GM23338 (cell line): ENCODE measurements around the gene NIPAL1.

Experiments used
- CREB1 ChIP-seq: fragments of 250-450 bp; sonication (Bioruptor Pico); IDR thresholded peaks from 2 replicates; pipeline ENCODE4 v1.5.0; 2020; ENCODE audit warnings: low read depth, mild to moderate bottlenecking, moderate library complexity
- EZH2 ChIP-seq: fragments of 200-600 bp; sonication (generic); IDR thresholded peaks from one replicate; pipeline ENCODE4 v1.8.0; 2017; ENCODE audit warnings: antibody characterized with exemption, mild to moderate bottlenecking, low read depth; ENCODE audit not compliant: unreplicated experiment
- EZH2phosphoT487 ChIP-seq: fragments of 200-600 bp; sonication (generic); IDR thresholded peaks from one replicate; pipeline ENCODE4 v1.8.1; 2018; ENCODE audit warnings: antibody characterized with exemption; ENCODE audit not compliant: unreplicated experiment
- JUNB ChIP-seq: IDR thresholded peaks from one replicate; pipeline ENCODE4 v1.6.1; 2016; ENCODE audit warnings: antibody characterized with exemption; ENCODE audit not compliant: unreplicated experiment
- NANOG ChIP-seq: IDR thresholded peaks from 2 replicates; pipeline ENCODE4 v1.6.1; 2016; ENCODE audit warnings: antibody characterized with exemption, borderline replicate concordance
- POLR2AphosphoS5 ChIP-seq: IDR thresholded peaks from 2 replicates; pipeline ENCODE4 v1.6.1; 2016; ENCODE audit warnings: antibody characterized with exemption, low read depth
- REST ChIP-seq: IDR thresholded peaks from one replicate; pipeline ENCODE4 v1.6.1; 2018; ENCODE audit warnings: antibody characterized with exemption; ENCODE audit not compliant: unreplicated experiment
- STAT1 ChIP-seq: IDR thresholded peaks from one replicate; pipeline ENCODE4 v1.6.1; 2016; ENCODE audit warnings: antibody characterized with exemption; ENCODE audit not compliant: unreplicated experiment
- ZNF114 ChIP-seq: fragments of 250-450 bp; sonication (Bioruptor Pico); IDR thresholded peaks from 2 replicates; pipeline ENCODE4 v1.5.0; 2020; ENCODE audit warnings: mild to moderate bottlenecking, moderate library complexity
- ZNF331 ChIP-seq: fragments of 250-450 bp; sonication (Bioruptor Pico); IDR thresholded peaks from 2 replicates; pipeline ENCODE4 v1.5.0; 2020; ENCODE audit warnings: low read depth, mild to moderate bottlenecking, moderate library complexity
- TF ChIP-seq, protein P1 (sequence below), 2 experiments: fragments of 200-600 bp in 1 of 2; sonication (generic) in 1 of 2; conservative IDR thresholded peaks; 2 replicates each; pipeline versions ENCODE4 v1.5.1 to v1.6.1; 2016 to 2017; ENCODE audit warnings: antibody characterized with exemption in 2 of 2, low read depth in 2 of 2, mild to moderate bottlenecking in 2 of 2, moderate library complexity in 1 of 2
- TF ChIP-seq, protein P2 (sequence below): fragments of 250-450 bp; sonication (Bioruptor Pico); IDR thresholded peaks from 2 replicates; pipeline ENCODE4 v1.5.0; 2020; ENCODE audit warnings: mild to moderate bottlenecking, moderate library complexity

GRCh38 chr4:48043504-48043903, 26.9 kb downstream of the NIPAL1 start:
- TF ChIP-seq POLR2AphosphoS5 (no peak), REST (no peak), EZH2 (no peak), CREB1 (CRISPR knock-in tag) (no peak), EZH2phosphoT487 (no peak), ZNF331 (CRISPR knock-in tag) (no peak), ZNF114 (CRISPR knock-in tag) (no peak), NANOG (no peak), JUNB (no peak), STAT1 (no peak)
- TF ChIP-seq, protein P1, sequence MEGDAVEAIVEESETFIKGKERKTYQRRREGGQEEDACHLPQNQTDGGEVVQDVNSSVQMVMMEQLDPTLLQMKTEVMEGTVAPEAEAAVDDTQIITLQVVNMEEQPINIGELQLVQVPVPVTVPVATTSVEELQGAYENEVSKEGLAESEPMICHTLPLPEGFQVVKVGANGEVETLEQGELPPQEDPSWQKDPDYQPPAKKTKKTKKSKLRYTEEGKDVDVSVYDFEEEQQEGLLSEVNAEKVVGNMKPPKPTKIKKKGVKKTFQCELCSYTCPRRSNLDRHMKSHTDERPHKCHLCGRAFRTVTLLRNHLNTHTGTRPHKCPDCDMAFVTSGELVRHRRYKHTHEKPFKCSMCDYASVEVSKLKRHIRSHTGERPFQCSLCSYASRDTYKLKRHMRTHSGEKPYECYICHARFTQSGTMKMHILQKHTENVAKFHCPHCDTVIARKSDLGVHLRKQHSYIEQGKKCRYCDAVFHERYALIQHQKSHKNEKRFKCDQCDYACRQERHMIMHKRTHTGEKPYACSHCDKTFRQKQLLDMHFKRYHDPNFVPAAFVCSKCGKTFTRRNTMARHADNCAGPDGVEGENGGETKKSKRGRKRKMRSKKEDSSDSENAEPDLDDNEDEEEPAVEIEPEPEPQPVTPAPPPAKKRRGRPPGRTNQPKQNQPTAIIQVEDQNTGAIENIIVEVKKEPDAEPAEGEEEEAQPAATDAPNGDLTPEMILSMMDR (conservative IDR thresholded peaks at IDR 0.05; ENCODE audit: low read depth in 2 of 2), result no peak
- TF ChIP-seq, protein P2, sequence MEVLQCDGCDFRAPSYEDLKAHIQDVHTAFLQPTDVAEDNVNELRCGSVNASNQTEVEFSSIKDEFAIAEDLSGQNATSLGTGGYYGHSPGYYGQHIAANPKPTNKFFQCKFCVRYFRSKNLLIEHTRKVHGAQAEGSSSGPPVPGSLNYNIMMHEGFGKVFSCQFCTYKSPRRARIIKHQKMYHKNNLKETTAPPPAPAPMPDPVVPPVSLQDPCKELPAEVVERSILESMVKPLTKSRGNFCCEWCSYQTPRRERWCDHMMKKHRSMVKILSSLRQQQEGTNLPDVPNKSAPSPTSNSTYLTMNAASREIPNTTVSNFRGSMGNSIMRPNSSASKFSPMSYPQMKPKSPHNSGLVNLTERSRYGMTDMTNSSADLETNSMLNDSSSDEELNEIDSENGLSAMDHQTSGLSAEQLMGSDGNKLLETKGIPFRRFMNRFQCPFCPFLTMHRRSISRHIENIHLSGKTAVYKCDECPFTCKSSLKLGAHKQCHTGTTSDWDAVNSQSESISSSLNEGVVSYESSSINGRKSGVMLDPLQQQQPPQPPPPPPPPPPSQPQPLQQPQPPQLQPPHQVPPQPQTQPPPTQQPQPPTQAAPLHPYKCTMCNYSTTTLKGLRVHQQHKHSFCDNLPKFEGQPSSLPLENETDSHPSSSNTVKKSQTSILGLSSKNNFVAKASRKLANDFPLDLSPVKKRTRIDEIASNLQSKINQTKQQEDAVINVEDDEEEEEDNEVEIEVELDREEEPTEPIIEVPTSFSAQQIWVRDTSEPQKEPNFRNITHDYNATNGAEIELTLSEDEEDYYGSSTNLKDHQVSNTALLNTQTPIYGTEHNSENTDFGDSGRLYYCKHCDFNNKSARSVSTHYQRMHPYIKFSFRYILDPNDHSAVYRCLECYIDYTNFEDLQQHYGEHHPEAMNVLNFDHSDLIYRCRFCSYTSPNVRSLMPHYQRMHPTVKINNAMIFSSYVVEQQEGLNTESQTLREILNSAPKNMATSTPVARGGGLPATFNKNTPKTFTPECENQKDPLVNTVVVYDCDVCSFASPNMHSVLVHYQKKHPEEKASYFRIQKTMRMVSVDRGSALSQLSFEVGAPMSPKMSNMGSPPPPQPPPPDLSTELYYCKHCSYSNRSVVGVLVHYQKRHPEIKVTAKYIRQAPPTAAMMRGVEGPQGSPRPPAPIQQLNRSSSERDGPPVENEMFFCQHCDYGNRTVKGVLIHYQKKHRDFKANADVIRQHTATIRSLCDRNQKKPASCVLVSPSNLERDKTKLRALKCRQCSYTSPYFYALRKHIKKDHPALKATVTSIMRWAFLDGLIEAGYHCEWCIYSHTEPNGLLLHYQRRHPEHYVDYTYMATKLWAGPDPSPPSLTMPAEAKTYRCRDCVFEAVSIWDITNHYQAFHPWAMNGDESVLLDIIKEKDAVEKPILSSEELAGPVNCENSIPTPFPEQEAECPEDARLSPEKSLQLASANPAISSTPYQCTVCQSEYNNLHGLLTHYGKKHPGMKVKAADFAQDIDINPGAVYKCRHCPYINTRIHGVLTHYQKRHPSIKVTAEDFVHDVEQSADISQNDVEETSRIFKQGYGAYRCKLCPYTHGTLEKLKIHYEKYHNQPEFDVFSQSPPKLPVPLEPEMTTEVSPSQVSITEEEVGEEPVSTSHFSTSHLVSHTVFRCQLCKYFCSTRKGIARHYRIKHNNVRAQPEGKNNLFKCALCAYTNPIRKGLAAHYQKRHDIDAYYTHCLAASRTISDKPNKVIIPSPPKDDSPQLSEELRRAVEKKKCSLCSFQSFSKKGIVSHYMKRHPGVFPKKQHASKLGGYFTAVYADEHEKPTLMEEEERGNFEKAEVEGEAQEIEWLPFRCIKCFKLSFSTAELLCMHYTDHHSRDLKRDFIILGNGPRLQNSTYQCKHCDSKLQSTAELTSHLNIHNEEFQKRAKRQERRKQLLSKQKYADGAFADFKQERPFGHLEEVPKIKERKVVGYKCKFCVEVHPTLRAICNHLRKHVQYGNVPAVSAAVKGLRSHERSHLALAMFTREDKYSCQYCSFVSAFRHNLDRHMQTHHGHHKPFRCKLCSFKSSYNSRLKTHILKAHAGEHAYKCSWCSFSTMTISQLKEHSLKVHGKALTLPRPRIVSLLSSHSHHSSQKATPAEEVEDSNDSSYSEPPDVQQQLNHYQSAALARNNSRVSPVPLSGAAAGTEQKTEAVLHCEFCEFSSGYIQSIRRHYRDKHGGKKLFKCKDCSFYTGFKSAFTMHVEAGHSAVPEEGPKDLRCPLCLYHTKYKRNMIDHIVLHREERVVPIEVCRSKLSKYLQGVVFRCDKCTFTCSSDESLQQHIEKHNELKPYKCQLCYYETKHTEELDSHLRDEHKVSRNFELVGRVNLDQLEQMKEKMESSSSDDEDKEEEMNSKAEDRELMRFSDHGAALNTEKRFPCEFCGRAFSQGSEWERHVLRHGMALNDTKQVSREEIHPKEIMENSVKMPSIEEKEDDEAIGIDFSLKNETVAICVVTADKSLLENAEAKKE (CRISPR knock-in tag), result no peak
